ENCODE data around the gene TEAD1. TPM values are rescaled to one million over a fixed set of nuclear protein-coding genes. Genes with fewer than 3 reads are reported as not detected.
A peak's percentile ranks its signal among the peaks of the same experiment; 100 is the strongest.

The TEAD1 gene
- total RNA-seq, 1 experiment from 2014 or later = 106 TPM

GRCh38 chr11:12815931-12816494 lies 141.8 kb downstream of the TEAD1 start:
- TF ChIP-seq EZH2 (IDR thresholded peaks at IDR 0.05; ENCODE audit: low read depth) = no peak
- no peak for TF ChIP-seq CTCF (conservative IDR thresholded peaks at IDR 0.05)
- Histone ChIP-seq H3F3A (ENCODE audit: insufficient read depth, low read depth) (peaks cover 9% of the 10 kb centered on the region; the same call in 1 of the 2 replicates), H2AFZ (no peak overlapping the region), H3K9me3 (ENCODE audit: insufficient read depth, low read depth) (no peaks in the 10 kb centered on the region), H3K36me3 (ENCODE audit: low read depth) (no peaks in the 10 kb centered on the region), H3K27ac (no peak overlapping the region), H3K79me2 (ENCODE audit: low read depth) (peaks cover 88% of the 10 kb centered on the region), H3K4me2 (no peak overlapping the region), H3K27me3 (ENCODE audit: insufficient read depth, low read depth) (no peaks in the 10 kb centered on the region), H3K4me1 (replicated peaks; ENCODE audit: insufficient read depth) (peaks cover 47% of the 10 kb centered on the region), H3K9me2 (ENCODE audit: insufficient read depth) (no peaks in the 10 kb centered on the region), H4K20me1 (ENCODE audit: insufficient read depth) (no peaks in the 10 kb centered on the region), H3K4me3 (no peak overlapping the region)
- ChIA-PET CTCF (no interaction called here), POLR2A (ENCODE audit: unreplicated experiment) (no interaction called here)
- intact Hi-C loops (cut with micrococcal nuclease; ENCODE audit: unreplicated experiment) = no loop called here
- BruUV-seq (replicated peaks) = no TSS peak
- DNase-seq = no peak

- H3K27ac ChIP-seq = peak overlapping the region; percentile 46
- H3K4me2 ChIP-seq = peak overlapping the region; percentile 32; the same call in 1 of the 2 replicates
- peaks cover 86% of the 10 kb centered on the region for H3K79me2 ChIP-seq (ENCODE audit: low read depth)
- ChIA-PET POLR2A (ENCODE audit: unreplicated experiment) (no interaction called here), CTCF (no interaction called here)
- peaks cover 9% of the 10 kb centered on the region; the same call in 1 of the 2 replicates for H3F3A ChIP-seq (ENCODE audit: insufficient read depth, low read depth)
- no peak for TF ChIP-seq EZH2 (IDR thresholded peaks at IDR 0.05; ENCODE audit: low read depth)
- TF ChIP-seq CTCF (conservative IDR thresholded peaks at IDR 0.05) = no peak
- no TSS peak for BruUV-seq (replicated peaks)
- H3K27me3 ChIP-seq (ENCODE audit: insufficient read depth, low read depth) = no peaks in the 10 kb centered on the region
- H2AFZ ChIP-seq = no peak overlapping the region
- H3K4me3 ChIP-seq = no peak overlapping the region
- no peaks in the 10 kb centered on the region for H3K9me2 ChIP-seq (ENCODE audit: insufficient read depth)
- intact Hi-C loops (cut with micrococcal nuclease; ENCODE audit: unreplicated experiment) = no loop called here
- no peaks in the 10 kb centered on the region for H3K9me3 ChIP-seq (ENCODE audit: insufficient read depth, low read depth)
- no peaks in the 10 kb centered on the region for H3K36me3 ChIP-seq (ENCODE audit: low read depth)
- H3K4me1 ChIP-seq (replicated peaks; ENCODE audit: insufficient read depth) = peaks cover 44% of the 10 kb centered on the region
- no peak for DNase-seq
- no peaks in the 10 kb centered on the region for H4K20me1 ChIP-seq (ENCODE audit: insufficient read depth)
These were observed 143.6 kb downstream of the TEAD1 start for GRCh38 chr11:12817681-12818332.

GRCh38 chr11:12818333-12819015 lies 144.3 kb downstream of the TEAD1 start:
- H3K27me3 ChIP-seq (ENCODE audit: insufficient read depth, low read depth) = no peaks in the 10 kb centered on the region
- peak in 1 of 2 experiments; percentile 64 for DNase-seq
- ChIA-PET CTCF (no interaction called here), POLR2A (ENCODE audit: unreplicated experiment) (interaction anchor here (0.6 kb wide), 1 partner anchor 9 kb away, joined by 3 read pairs; no protein-coding TSS in a partner anchor)
- H3K36me3 ChIP-seq (ENCODE audit: low read depth) = no peaks in the 10 kb centered on the region
- TF ChIP-seq EZH2 (IDR thresholded peaks at IDR 0.05; ENCODE audit: low read depth) (no peak), CTCF (conservative IDR thresholded peaks at IDR 0.05) (no peak)
- H3K9me3 ChIP-seq (ENCODE audit: insufficient read depth, low read depth) = no peaks in the 10 kb centered on the region
- H2AFZ ChIP-seq = no peak overlapping the region
- BruUV-seq (replicated peaks) = no TSS peak
- intact Hi-C loops (cut with micrococcal nuclease; ENCODE audit: unreplicated experiment) = no loop called here
- H3K27ac ChIP-seq = peak overlapping the region; percentile 46
- no peak overlapping the region for H3K4me3 ChIP-seq
- peaks cover 9% of the 10 kb centered on the region; the same call in 1 of the 2 replicates for H3F3A ChIP-seq (ENCODE audit: insufficient read depth, low read depth)
- H3K4me1 ChIP-seq (replicated peaks; ENCODE audit: insufficient read depth) = peaks cover 37% of the 10 kb centered on the region
- peaks cover 86% of the 10 kb centered on the region for H3K79me2 ChIP-seq (ENCODE audit: low read depth)
- peak overlapping the region; percentile 32; the same call in 1 of the 2 replicates for H3K4me2 ChIP-seq
- no peaks in the 10 kb centered on the region for H3K9me2 ChIP-seq (ENCODE audit: insufficient read depth)
- no peaks in the 10 kb centered on the region for H4K20me1 ChIP-seq (ENCODE audit: insufficient read depth)
